Activated gamma-delta T cell treated with anti-CD3 and anti-CD28 coated beads, Interleukin-2, amount 50 U/mL, for 16 hours (primary cell): ENCODE measurements around the gene XPNPEP2.

ENCODE experiments used
- DNase-seq: peaks from one replicate; pipeline ENCODE4 v3.0.0-alpha.2; 2020; ENCODE audit warnings: low read depth

The XPNPEP2 gene

DNA sequence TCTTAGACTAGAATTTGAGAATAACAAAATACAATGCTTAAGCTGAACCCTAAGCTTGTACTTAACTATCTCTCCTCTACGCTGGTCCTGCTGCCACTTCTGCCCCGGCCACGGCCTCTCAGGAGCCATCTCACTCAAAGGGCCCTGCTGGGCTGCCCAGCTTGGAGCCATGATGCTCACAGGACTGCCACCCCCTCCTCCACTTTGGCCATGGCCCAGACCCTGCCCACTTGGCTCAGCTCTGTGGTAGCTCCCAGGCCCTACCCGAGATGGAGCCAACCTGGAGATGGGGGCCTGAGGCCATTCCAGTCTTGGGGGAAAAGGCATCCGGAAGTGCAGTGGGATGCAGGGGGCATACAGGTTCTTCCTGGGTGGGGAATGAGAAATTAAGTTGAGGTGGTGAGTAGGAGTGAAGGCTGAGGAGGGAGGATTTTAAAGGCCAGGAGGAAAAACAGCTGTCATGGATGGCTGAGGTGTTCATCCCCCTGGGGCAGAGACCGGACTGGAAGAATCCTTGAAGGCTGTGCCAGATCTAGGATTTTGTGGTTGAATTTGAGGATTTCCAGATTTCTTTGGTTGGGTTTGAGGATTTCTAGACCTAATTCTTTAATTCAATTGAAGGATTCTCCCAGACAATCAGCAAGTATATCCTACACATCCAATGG is 41.8 kb downstream of the XPNPEP2 start:
- no peak for DNase-seq

DNA sequence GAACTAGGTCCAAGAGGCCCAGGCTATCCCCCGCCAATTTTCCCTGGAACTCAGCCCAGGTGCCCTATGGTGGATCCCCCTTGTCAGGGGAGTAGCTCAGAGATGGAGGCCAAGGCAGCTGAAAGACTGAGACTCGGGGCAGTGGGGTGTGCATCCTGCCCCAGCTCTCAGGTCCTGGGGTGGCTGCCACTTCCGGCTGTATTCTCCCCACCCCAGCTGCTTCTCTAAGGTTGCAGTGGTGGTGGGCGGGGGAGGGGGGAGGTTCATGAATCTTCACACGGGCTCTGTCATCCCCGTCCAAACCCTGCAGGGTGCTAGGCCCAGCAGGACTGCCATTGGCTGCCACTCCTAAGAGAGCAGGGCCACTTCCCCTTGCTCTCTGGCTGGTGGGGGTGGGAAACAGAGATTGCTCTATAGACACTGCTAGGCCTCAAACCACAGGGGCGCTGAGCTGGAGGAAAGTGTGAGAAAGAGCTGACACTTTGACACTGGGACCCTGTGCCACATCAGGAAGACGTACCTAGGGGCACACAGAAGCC is 42.4 kb downstream of the XPNPEP2 start:
- DNase-seq = peak; percentile 71

DNA sequence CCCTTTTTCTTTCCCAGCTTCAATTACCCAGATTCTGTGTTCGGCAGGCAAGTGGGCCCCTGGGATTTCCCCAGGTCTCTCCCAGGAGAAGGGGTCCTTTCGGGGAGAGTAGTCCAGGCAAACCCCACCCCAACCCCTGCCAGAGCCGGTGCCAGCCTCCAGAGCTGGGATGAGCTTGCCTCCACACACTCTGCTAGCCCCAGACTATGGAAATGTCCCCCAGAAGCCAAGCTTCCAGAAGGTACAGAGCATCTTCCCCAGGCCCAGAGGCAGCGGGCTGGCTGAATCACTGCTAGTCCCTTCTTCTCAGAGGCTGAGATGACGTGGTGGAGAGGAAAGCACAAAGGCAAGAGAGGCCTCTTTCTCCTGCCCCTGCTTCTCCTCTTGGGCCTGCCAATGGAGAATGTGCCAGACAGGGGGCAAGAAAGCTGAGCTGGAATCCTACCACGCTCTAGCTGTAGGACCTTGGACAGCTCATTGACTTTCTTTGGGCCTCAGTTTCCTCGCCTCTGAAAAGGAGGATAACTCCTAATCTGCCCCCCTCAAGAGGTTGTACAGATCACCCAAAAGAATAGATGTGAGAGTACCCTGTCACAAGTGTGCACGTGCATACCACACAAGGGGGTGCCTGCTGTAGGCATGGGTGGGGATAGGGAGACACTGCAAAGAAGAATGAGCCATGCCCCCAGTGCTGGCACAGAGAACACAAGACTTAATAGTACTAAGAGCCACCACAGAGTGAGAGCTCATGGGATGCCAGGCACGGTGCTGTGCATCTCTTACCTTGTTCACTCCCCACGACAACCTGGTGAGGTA is 43.1 kb downstream of the XPNPEP2 start:
- no peak for DNase-seq

DNA sequence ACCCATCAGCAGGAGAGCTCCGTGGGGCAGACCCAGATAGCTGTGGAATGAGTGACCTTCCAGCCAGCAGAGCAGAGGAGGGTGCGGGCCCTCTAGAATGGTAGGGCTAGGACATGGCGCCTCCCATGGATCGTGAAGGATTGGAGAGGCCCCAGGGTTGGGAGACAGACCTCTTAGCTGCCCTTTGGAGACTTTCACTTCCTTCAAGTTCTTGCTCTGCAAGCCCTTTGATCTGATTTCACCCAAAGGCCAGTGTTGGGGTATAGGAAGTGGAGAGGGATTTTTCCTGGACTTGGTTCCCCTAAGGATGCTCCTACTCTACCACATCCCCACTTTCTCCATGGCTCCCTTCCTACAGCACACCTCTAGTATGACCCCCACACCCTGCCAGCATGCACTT is 43.9 kb downstream of the XPNPEP2 start:
- DNase-seq = no peak

DNA sequence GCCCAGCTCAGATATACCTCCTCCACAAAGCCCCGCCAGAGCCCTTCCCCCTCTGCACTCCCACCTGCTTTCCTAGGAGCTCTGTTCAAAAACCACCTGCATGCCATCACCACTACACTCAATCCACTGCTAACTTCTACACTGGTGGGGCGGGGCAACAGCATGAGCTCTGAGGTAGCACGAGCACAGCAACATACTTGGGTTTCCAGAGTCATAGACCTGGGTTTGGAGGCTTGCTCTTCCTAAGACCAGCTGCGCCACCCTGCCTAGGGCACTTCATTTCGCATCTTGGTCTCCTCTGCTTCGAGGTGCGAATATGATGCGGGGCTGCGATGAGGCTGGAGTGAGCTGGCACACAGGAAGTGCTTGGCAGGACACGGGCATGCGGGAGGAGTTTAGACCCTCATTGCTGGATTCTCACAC is 44.5 kb downstream of the XPNPEP2 start:
- no peak for DNase-seq

DNA sequence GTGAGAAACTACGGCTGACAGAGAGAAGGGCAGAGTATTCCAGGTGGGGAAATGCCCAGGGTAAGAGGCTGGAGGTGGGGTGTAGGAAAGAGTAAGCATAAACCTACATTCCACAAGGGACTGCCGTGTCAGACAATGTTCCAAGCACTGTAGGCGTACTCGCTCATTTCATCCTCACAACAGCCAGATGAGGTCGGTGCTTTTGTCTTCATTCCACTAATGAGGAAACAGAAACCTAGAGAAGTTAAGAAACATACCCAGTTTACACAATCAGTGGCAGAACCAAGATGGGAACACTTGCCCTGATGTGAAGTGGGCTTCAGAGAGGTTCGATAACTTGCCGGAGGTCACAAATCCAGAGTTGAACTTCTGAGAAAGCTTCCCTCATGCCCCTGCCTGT is 45.6 kb downstream of the XPNPEP2 start:
- DNase-seq = no peak

DNA sequence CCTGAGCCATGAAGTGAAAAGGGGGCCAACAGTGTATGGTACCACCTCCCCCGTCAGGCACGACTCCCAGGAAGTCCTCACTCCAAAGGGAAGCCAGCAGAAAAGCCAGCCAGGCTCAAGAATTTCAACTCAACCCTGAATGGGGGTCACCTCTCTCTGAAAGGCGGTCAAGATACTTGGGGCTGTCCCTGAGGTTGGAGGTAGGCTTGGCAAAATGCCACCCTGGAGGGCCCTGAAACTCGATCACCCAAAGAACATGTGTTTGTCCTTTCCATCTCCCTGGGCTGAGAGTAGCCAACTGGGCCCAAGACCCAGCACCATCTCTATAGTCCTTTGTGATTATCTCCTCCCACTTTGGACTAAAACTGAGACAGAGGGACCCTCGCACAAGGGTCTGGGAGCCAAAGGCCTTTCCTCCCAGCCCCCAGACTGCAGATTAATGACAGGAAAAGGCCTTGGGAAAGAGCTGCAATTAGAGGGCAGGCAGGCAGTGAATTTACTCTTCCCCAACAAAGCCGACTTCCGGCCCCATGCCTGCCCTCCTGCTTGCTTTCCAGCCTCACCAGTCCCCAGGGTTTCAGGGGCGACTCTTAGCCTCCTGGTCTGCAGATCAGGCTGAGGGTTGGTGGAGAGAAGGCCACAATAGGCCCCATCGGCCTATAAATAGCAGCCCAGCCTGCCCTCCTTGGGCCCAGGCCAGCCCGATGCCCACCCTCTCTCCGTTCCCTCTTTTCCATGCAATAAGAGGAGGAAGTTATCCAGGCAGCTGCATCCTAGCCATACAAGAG is 46.6 kb downstream of the XPNPEP2 start:
- DNase-seq = no peak

DNA sequence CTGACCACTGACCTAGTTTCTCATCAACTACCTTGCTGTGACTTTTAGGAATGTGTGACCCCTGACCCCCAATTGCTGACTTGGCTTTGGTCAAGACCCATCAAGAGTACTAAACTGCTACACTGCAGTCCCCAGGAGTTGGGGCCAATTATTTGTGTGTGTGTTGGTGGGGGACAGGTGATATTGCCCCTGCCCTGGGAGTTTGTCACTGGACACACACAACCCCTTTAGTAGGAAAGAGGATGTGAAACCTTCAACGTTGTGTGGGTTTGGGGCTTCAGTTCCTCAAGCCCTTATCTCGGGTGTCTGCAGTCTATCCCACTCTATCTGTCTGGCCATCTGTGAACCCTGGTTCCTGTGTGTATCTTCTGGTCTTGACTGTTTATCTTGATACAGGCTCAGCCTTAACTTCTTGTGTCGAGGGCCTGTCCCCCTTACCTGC is 47.5 kb downstream of the XPNPEP2 start:
- no peak for DNase-seq

DNA sequence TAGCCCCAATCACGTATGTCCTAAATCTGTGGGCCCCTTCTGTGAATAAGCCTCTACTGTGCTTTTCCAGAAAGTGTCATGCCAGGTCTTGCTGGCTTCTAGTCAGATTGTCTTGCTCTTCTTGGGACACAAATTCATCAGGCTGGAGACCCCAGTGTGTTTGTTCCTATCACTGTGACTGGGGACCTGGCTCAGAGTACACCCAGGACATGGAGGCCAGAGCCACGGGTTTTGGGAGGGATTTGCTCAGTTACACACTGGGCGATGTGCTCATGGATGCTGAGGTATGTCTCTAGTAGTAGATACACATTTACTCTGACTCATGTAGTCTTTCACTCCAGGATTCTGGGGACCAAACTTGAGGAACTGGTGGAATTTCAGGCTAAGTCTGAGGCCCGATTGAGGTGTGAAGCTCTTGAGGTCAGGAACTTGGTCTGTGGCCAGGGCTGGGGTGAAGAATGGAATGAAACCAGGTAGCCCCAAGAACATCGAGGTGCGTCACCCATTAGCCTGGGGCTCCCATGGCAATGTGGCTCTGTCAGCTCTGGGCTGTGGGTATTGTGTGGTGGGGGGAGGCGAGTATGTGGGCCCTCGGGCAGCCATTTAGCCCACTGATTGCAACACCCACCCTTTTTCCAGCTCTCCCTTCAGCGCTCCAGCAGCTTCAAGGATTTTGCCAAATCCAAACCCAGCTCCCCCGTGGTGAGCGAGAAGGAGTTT is 48.7 kb downstream of the XPNPEP2 start:
- no peak for DNase-seq

DNA sequence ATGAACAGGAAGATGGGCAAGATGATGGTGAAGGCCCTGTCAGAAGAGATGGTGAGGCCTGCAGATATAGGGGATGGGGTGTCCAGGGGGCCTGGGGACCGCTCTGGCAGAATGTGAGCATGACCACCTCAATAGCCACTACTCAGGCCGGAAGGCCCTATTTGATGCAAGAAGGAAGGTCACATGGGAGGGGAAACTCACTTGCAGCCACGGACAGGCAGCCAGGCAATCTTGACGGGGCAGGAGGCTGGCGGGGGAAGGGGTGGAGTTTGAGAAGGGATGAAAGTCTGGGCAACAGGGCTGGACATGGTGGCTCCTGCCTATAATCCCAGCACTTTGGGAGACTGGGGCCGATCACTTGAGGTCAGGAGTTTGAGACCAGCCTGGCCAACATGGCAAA is 49.7 kb downstream of the XPNPEP2 start:
- no peak for DNase-seq

DNA sequence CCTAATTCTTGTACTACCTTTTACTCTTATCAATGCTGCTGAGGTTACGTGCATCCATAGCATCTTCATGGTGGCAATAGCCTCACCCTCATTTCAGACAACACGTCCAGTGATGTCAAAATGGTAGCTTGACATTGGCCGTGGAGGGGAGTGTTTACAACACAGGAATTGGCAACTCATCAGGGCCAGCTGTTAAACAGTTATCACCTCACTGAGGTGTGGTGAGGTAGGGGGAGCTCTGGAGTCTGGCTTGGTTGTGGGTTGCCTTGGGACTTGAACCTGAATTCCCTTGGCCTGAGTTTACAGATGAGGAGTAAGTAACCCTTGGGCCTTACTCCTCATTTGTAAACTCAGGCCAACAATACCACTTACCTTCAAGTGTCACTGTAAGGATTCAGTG is 51.4 kb downstream of the XPNPEP2 start:
- DNase-seq = no peak

DNA sequence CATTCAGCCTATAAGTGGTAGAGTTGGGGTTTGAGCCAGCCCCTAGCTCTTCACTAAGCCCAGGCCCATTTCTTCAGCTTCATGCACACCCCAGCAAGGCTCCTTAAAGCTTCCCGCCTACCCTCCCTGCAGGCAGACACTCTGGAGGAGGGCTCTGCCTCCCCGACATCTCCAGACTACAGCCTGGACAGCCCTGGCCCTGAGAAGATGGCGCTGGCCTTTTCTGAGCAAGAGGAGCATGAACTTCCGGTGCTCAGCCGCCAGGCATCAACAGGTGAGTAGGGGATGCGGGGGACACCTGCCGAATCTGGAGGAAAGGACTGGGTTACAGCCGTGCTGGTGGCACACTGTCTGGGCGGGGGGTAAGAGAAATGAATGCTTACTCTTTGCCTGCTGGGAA is 52.0 kb downstream of the XPNPEP2 start:
- DNase-seq = no peak

DNA sequence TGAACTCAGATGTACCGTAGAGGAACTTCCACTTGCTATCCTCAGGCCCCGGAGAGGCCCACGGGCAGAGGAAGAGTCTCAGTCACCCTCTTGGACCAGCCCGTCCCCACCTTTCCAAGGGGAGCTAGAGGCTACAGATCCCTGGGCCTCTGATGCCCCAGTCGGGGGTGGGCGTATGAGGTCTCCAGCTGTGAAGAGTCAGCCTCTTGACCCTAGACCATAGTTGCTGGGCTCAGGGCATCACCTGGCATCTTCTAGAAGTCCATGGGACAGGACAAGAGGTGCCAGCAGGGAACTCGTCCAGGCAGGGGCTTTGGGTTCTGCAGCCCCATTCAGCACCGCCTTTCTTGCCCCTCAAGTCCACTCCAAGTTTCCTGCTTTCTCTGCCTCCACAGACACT is 52.6 kb downstream of the XPNPEP2 start:
- DNase-seq = no peak

DNA sequence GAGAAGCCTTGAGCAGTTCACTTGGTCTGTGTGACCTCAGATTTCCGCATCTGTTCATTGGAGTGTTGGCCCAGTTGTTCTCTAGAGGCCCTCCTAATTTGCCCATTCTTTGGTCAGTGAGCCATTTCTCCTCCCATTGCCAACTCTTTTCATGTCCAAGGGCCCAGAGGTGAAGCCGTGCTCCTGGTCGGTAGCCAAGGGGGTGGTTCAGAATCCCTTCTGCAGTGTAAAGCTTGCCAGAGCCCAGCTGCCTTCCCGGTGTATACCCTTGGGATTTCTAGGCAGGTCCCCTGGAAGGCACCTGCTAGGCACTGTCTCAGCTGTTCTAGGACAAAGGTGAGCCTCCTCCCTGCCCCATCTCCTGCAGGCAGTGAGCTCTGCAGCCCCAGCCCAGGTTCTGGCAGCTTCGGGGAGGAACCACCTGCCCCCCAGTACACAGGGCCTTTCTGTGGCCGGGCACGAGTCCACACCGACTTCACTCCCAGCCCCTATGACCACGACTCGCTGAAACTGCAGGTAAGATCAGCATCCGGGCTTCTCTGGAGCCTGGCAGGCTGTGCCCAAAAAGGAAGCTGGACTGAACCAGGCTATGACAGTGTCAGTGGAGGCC is 53.3 kb downstream of the XPNPEP2 start:
- no peak for DNase-seq

DNA sequence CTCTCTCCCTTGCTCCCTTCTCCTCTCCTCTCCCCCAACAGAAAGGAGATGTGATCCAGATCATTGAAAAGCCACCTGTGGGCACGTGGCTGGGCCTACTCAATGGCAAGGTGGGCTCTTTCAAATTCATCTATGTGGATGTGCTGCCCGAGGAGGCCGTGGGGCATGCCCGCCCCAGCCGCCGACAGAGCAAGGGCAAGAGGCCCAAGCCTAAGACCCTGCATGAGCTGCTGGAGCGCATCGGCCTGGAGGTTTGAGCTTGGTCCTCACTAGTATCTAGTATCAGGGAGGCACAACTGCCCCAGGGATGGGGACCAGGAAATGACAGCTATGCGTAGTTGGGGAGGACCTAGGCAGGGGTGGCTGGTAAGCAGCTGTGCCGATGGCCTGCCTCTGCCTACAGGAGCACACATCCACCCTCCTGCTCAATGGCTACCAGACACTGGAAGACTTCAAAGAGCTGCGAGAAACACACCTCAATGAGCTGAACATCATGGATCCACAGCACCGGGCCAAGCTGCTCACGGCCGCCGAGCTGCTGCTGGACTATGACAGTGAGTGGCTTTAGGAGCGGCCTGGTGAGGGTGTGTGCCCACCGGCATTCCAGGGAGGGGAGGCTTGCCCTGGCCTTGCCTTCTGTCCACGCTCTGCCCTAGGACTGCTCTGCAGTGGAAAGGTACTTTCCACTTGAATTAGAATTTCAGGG is 54.0 kb downstream of the XPNPEP2 start:
- no peak for DNase-seq

DNA sequence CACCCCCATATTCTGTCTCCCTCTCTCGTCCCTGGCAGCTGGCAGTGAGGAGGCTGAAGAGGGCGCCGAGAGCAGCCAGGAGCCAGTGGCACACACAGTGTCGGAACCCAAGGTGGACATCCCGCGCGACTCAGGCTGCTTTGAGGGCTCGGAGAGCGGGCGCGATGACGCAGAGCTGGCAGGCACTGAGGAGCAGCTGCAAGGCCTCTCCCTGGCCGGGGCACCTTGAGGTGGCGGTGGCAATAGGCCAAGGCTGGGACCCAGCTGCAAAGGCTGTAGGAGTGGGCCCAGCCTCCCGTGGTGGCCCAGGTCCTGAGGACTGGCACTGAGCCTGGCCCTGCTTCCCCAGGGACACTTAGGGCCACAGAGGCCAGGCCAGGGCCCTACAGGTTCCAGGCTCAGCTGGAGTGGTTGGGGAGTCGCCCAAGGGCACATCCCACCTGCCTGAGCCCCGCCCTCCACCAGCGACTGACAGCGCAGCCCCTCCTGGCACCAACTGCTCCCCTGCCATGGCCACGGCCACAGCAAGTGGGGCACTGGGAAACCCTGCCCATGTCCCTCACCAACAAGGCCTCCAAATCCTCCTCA is 54.9 kb downstream of the XPNPEP2 start:
- DNase-seq = no peak

DNA sequence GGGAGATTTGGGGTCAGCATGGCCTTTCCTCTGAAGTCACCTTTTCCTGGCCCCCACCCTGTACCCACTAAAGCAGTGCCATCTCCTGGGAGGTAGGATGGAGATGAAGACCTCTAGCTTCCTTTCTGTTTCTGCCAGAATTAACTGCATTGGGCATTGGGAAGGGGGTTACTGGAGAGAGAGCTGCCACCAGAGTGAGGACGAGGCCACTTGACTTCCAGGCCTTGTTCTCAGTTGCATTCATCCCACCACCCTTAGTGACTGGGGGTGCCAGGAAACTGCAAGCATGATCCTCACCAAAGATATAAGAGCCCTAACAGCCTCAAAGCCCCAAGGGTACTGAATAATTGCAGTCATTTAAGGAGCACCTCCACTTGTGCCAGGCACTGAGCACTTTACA is 56.8 kb downstream of the XPNPEP2 start:
- DNase-seq = no peak

DNA sequence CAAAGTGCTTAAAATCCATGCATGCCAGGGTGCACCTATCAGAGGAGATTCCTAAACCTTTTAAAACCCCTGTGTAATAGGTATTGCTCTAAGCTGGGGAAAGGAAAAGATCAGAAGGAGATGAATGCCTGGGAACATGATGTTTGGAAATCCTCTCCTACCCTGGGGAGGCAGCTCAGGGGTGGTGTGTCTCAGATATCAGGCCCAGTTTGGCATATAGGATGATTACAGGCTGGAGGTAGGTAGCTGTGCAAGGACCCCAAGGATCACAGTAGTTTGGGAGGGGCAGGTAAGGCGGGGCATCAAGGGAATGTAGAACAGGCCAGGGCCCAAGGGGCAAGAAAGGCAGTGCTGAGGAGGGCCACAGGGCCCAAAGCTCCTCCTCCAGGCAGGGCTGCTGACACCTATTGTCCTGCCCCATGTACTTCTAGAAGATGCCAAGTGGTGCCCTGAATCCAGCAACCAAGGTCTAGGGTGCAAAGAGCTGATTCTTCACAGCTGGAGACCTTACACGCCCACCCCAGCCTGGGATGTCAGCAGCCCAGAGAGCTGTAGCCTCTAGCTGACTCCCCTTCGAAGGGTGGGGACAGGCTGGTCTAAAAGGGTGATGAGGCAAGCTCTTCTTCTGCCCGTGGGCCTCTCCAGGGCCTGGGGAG is 58.6 kb downstream of the XPNPEP2 start:
- no peak for DNase-seq

DNA sequence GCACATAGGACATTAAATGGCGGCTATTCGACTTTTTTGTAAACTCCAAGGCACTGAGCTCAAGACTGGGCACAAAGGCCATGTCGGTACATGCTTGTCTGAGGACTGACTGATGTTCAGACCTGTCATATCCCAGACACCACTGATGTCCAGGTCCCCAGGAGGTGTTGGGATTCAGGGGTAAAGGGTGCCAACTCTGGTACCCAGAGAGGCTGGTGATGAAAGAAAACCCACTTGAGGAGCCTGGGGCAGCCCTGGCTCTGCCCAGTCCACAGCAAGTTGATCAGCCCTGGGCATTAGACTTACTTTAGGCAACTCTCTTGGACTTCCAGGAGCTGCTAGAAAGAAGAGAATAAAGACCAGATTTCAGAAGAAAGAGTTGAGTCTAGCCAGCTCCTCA is 59.7 kb downstream of the XPNPEP2 start:
- no peak for DNase-seq

DNA sequence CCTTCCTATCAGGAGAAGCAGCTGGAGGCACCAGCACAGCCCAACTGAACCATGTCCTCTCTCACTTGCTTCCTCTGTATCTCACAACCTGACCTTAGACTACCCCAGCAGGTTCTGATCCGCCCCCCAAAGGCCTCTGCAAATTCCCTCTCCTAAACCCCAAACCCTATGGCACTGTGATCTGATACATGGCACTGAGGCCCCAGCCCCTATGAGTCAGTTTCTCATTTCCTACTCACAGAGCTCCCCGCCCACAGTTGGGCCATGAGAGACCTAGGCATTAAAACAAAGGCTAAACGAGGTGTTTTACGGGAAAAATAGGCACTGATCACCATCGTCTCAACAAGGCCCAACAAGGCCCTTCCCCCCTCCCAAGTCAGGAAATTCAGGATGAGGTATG is 60.1 kb downstream of the XPNPEP2 start:
- DNase-seq = no peak
